A673 (cell line): ENCODE measurements around the gene TNC. TPM values are rescaled to one million over a fixed set of nuclear protein-coding genes. Genes with fewer than 3 reads are reported as not detected.
A peak's percentile ranks its signal among the peaks of the same experiment; 100 is the strongest.

Experiments used
- BruUV-seq: library from RNA; stranded (reverse); fragments of 400-500 nt; replicated peaks from 2 replicates; lab custom pipeline; 2021; lab: Mats Ljungman, UMichigan
- CTCF ChIA-PET: fragments of 300-600 bp; sonication (Branson Sonifier 250); formaldehyde crosslinking; loops from one replicate; lab custom pipeline; 2022; ENCODE audit warnings: antibody characterized with exemption; lab: Charles Lee
- POLR2A ChIA-PET: fragments of 300-600 bp; sonication (Branson Sonifier 250); formaldehyde crosslinking; loops from one replicate; lab custom pipeline; 2022; ENCODE audit warnings: antibody characterized with exemption; ENCODE audit not compliant: low non-redundant PET; lab: Charles Lee
- DNase-seq: peaks from one replicate; pipeline ENCODE4 v3.0.0-alpha.2; 2015; ENCODE audit warnings: low spot score
- H3K27ac ChIP-seq: fragments of 200-600 bp; sonication (generic); 2 replicates; pipeline ENCODE4 v1.5.1; 2016; ENCODE audit warnings: mixed run types, low read depth, mild to moderate bottlenecking, mixed read lengths, antibody characterized with exemption, low read length; ENCODE audit not compliant: poor library complexity, severe bottlenecking
- H3K27me3 ChIP-seq: fragments of 200-600 bp; sonication (generic); replicated peaks from 2 replicates; pipeline ENCODE4 v1.6.1; 2017; ENCODE audit warnings: mixed run types, low read depth, mild to moderate bottlenecking, mixed read lengths, antibody characterized with exemption, low read length; ENCODE audit not compliant: insufficient read depth, poor library complexity
- H3K36me3 ChIP-seq: fragments of 200-600 bp; sonication (generic); 2 replicates; pipeline ENCODE4 v1.6.1; 2016; ENCODE audit warnings: mixed run types, mild to moderate bottlenecking, mixed read lengths, antibody characterized with exemption, low read length; ENCODE audit not compliant: insufficient read depth, poor library complexity, severe bottlenecking
- H3K4me1 ChIP-seq: fragments of 200-600 bp; sonication (generic); 2 replicates; pipeline ENCODE4 v1.6.1; 2017; ENCODE audit warnings: mixed run types, mild to moderate bottlenecking, mixed read lengths, antibody characterized with exemption, low read length; ENCODE audit not compliant: insufficient read depth, poor library complexity, severe bottlenecking
- H3K4me3 ChIP-seq: fragments of 200-600 bp; sonication (generic); 2 replicates; pipeline ENCODE4 v1.5.1; 2016; ENCODE audit warnings: low read depth, mixed run types, mild to moderate bottlenecking, mixed read lengths, low read length; ENCODE audit not compliant: poor library complexity, severe bottlenecking
- H3K9me3 ChIP-seq: fragments of 200-600 bp; sonication (generic); 2 replicates; pipeline ENCODE4 v1.6.1; 2016; ENCODE audit warnings: mixed run types, low read depth, mild to moderate bottlenecking, mixed read lengths, antibody characterized with exemption, low read length; ENCODE audit not compliant: poor library complexity, severe bottlenecking
- CTCF ChIP-seq: fragments of 300-800, 200-600 bp; sonication (generic); conservative IDR thresholded peaks from 2 replicates; pipeline ENCODE4 v1.5.1; 2017; ENCODE audit warnings: low read depth, mild to moderate bottlenecking, antibody characterized with exemption, low read length, moderate library complexity, mixed read lengths
- EZH2 ChIP-seq: fragments of 200-600 bp; sonication (generic); IDR thresholded peaks from 2 replicates; pipeline ENCODE4 v1.6.1; 2017; ENCODE audit warnings: borderline replicate concordance, low read depth, mild to moderate bottlenecking, mixed read lengths, antibody characterized with exemption, low read length; ENCODE audit not compliant: poor library complexity, severe bottlenecking
- intact Hi-C: fragments of 100-400 bp; cut with micrococcal nuclease; formaldehyde crosslinking; loops from one replicate; pipeline ENCODE4 v1.10.0; 2022; ENCODE audit not compliant: unreplicated experiment
- total RNA-seq: library from RNA; stranded (reverse); gene quantifications from 2 replicates; pipeline ENCODE4 v1.2.3, GENCODE V29; 2021

TNC gene
- total RNA-seq, 1 experiment from 2014 or later = 202 TPM

- ChIA-PET POLR2A (no interaction called here), CTCF (no interaction called here)
- no peak for TF ChIP-seq EZH2
- TF ChIP-seq CTCF = no peak
- peak; percentile 26 for DNase-seq
- peaks cover 57% of the 10 kb centered on the region for H3K36me3 ChIP-seq
- H3K27me3 ChIP-seq = no peaks in the 10 kb centered on the region
- no peaks in the 10 kb centered on the region for H3K9me3 ChIP-seq
- H3K4me1 ChIP-seq = peaks cover 6% of the 10 kb centered on the region
- no peak overlapping the region for H3K4me3 ChIP-seq
- BruUV-seq = no TSS peak
- intact Hi-C loops = no loop called here
- no peak overlapping the region for H3K27ac ChIP-seq
These were observed 54.7 kb downstream of the TNC start for GRCh38 chr9:115063058-115063845.

- DNase-seq = no peak
- Histone ChIP-seq H3K9me3 (no peaks in the 10 kb centered on the region), H3K4me3 (no peak overlapping the region), H3K4me1 (peaks cover 2% of the 10 kb centered on the region), H3K27ac (no peak overlapping the region), H3K27me3 (no peaks in the 10 kb centered on the region), H3K36me3 (peaks cover 71% of the 10 kb centered on the region)
- TF ChIP-seq EZH2 = no peak
- TF ChIP-seq CTCF = no peak
- ChIA-PET POLR2A (interaction anchor here (0.6 kb wide), 1 partner anchor 54 kb away, joined by 4 read pairs; no protein-coding TSS in a partner anchor), CTCF (no interaction called here)
- BruUV-seq = no TSS peak
- intact Hi-C loops = no loop called here
These were observed 59.2 kb downstream of the TNC start for GRCh38 chr9:115058684-115059315.

GRCh38 chr9:115058175-115058574 lies 59.8 kb downstream of the TNC start:
- no peaks in the 10 kb centered on the region for H3K4me1 ChIP-seq

More at GRCh38 chr9:115058175-115058574, 59.8 kb downstream of the TNC start:
- peaks cover 66% of the 10 kb centered on the region for H3K36me3 ChIP-seq
- no TSS peak for BruUV-seq
- no peaks in the 10 kb centered on the region for H3K9me3 ChIP-seq
- no peak overlapping the region for H3K4me3 ChIP-seq
- POLR2A ChIA-PET = no interaction called here
- TF ChIP-seq EZH2 (no peak), CTCF (no peak)
- no peak overlapping the region for H3K27ac ChIP-seq
- intact Hi-C loops = no loop called here
- DNase-seq = no peak
- H3K27me3 ChIP-seq = no peaks in the 10 kb centered on the region
- CTCF ChIA-PET = no interaction called here
